NT2/D1 (cell line): ENCODE data around the gene HLA-DPB1.

Source experiments
- YY1 ChIP-seq: IDR thresholded peaks from 2 replicates; pipeline ENCODE4 v1.6.1; 2011; ENCODE audit not compliant: insufficient read length, insufficient read depth
- ZNF274 ChIP-seq: IDR thresholded peaks from 2 replicates; pipeline ENCODE4 v1.6.1; 2011; ENCODE audit warnings: mild to moderate bottlenecking, low read depth, low read length

DNA sequence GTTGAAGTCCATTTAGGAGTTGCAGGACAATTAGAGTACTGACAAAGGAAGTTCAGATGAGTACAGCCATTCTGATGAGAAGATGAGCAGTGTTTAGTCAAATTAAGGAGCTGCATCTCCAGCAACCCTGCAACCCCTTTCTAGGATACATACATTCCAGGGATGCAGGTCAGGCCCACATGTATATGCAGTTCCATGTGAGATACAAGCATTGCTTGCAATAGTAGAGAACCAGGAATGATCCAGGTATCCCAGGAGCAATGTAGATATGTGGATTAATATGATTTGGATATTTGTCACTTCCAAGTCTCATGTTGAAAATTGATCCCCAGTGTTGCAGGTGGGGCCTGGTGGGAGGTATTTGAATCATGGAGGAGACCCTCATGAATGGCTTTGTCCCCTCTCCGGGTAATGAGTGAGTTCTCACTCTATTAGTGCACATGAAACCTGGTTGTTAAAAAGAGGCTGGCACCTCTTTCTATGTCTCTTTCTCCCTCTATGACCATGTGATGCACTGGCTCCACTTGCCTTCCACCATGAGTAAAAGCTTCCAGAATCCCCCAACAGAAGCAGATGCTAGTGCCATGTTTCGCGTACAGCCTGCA is 8.8 kb upstream of the HLA-DPB1 start:
- TF ChIP-seq YY1 (no peak), ZNF274 (no peak)
